Liver (tissue), 9 donors: Measurements from ENCODE around the gene MUC13. TPM values are rescaled to one million over a fixed set of nuclear protein-coding genes. Genes with fewer than 3 reads are reported as not detected.

Experiments
- DNase-seq: peaks from one replicate; pipeline ENCODE4 v3.0.0-alpha.2; 2017; ENCODE audit warnings: low spot score
- H3K27ac ChIP-seq, 2 donors: one replicate each; pipeline ENCODE4 v1.7.0; 2013; ENCODE audit warnings: inconsistent platforms in 2 of 2, low read length in 2 of 2, control low read depth in 1 of 2, low read depth in 1 of 2, mild to moderate bottlenecking in 1 of 2
- H3K27me3 ChIP-seq, 4 donors: one replicate each; pipeline versions ENCODE4 v1.6.1 to v1.7.0; 2013; ENCODE audit warnings: low read length in 3 of 4, inconsistent platforms in 1 of 4, mild to moderate bottlenecking in 1 of 4, moderate library complexity in 1 of 4; ENCODE audit not compliant: control insufficient read depth in 4 of 4, insufficient read depth in 4 of 4
- H3K36me3 ChIP-seq, 4 donors: one replicate each; pipeline versions ENCODE4 v1.6.1 to v1.7.0; 2013; ENCODE audit warnings: low read length in 3 of 4, mild to moderate bottlenecking in 3 of 4, low read depth in 1 of 4, moderate library complexity in 1 of 4; ENCODE audit not compliant: control insufficient read depth in 4 of 4, insufficient read depth in 3 of 4
- H3K4me1 ChIP-seq, 4 donors: one replicate each; pipeline versions ENCODE4 v1.6.1 to v1.7.0; 2013; ENCODE audit warnings: low read length in 3 of 4, mild to moderate bottlenecking in 3 of 4, moderate library complexity in 1 of 4; ENCODE audit not compliant: control insufficient read depth in 4 of 4, insufficient read depth in 4 of 4
- H3K4me3 ChIP-seq, 3 donors: one replicate each; pipeline versions ENCODE4 v1.6.1 to v1.7.0; 2013; ENCODE audit warnings: low read length in 3 of 3, control low read depth in 1 of 3, low read depth in 1 of 3, mild to moderate bottlenecking in 1 of 3
- H3K9ac ChIP-seq, 2 donors: one replicate each; pipeline ENCODE4 v1.7.0; 2013; ENCODE audit warnings: low read length in 2 of 2, mild to moderate bottlenecking in 2 of 2, moderate library complexity in 2 of 2, control low read depth in 1 of 2, low read depth in 1 of 2
- H3K9me3 ChIP-seq, 4 donors: one replicate each; pipeline versions ENCODE4 v1.6.1 to v1.7.0; 2013; ENCODE audit warnings: low read length in 3 of 4; ENCODE audit not compliant: control insufficient read depth in 4 of 4
- CTCF ChIP-seq: fragments of 150-350 bp; IDR thresholded peaks from 2 replicates; pipeline ENCODE4 v1.5.1; 2017; ENCODE audit warnings: improper control_type of control experiment, low read depth, low read length; ENCODE audit not compliant: missing input control
- EGR1 ChIP-seq, 2 donors: IDR thresholded peaks; 2 replicates each; pipeline ENCODE4 v1.6.1; 2016 to 2018; ENCODE audit warnings: antibody characterized with exemption in 2 of 2, low read depth in 2 of 2
- FOXA1 ChIP-seq: IDR thresholded peaks from 2 replicates; pipeline ENCODE4 v1.6.1; 2016; ENCODE audit warnings: antibody characterized with exemption
- GABPA ChIP-seq, 2 donors: IDR thresholded peaks in 1 of 2; conservative IDR thresholded peaks in 1 of 2; 2 replicates each; pipeline ENCODE4 v1.6.1; 2016; ENCODE audit warnings: antibody characterized with exemption in 2 of 2, mild to moderate bottlenecking in 1 of 2, moderate library complexity in 1 of 2
- HNF4A ChIP-seq, 2 donors: conservative IDR thresholded peaks; 2 replicates each; pipeline ENCODE4 v1.6.1; 2016; ENCODE audit warnings: antibody characterized with exemption in 2 of 2, mild to moderate bottlenecking in 2 of 2
- JUND ChIP-seq, 2 donors: IDR thresholded peaks; 2 replicates each; pipeline ENCODE4 v1.6.1; 2016; ENCODE audit warnings: antibody characterized with exemption in 2 of 2
- MAX ChIP-seq: IDR thresholded peaks from 2 replicates; pipeline ENCODE4 v1.6.1; 2016; ENCODE audit warnings: antibody characterized with exemption
- NR2F2 ChIP-seq: IDR thresholded peaks from 2 replicates; pipeline ENCODE4 v1.6.1; 2016; ENCODE audit warnings: antibody characterized with exemption
- RAD21 ChIP-seq, 2 donors: IDR thresholded peaks; 2 replicates each; pipeline ENCODE4 v1.6.1; 2016; ENCODE audit warnings: antibody characterized with exemption in 2 of 2, mild to moderate bottlenecking in 2 of 2
- RXRA ChIP-seq, 2 donors: IDR thresholded peaks; 2 replicates each; pipeline ENCODE4 v1.6.1; 2017 to 2018; ENCODE audit warnings: antibody characterized with exemption in 2 of 2, mild to moderate bottlenecking in 1 of 2
- SP1 ChIP-seq: IDR thresholded peaks from 2 replicates; pipeline ENCODE4 v1.6.1; 2018; ENCODE audit warnings: antibody characterized with exemption, mild to moderate bottlenecking
- TAF1 ChIP-seq: conservative IDR thresholded peaks from 2 replicates; pipeline ENCODE4 v1.6.1; 2016; ENCODE audit warnings: antibody characterized with exemption, mild to moderate bottlenecking
- YY1 ChIP-seq: IDR thresholded peaks from 2 replicates; pipeline ENCODE4 v1.6.1; 2016; ENCODE audit warnings: antibody characterized with exemption, mild to moderate bottlenecking
- ZBTB33 ChIP-seq: IDR thresholded peaks from 2 replicates; pipeline ENCODE4 v1.6.1; 2016; ENCODE audit warnings: antibody characterized with exemption
- WGBS: extraction: QIAGEN DNeasy Blood & Tissue Kit; methylation state at CpG from one replicate; pipeline ENCODE4 v1.1.7; 2013; 5-methylcytosine and 5-hydroxymethylcytosine counted together
- polyA plus RNA-seq, 2 donors: library from polyadenylated mRNA; stranded (reverse) in 1 of 2; unstranded in 1 of 2; fragments of 200-250 nt in 1 of 2; fragments of >200 nt in 1 of 2; fragmentation: Nextera tagmentation in 1 of 2; extraction: Ambion mirVana in 1 of 2; gene quantifications; one replicate each; pipeline versions ENCODE4 v1.2.1 to v1.2.3, GENCODE V29; 2013 to 2015
- total RNA-seq, 2 donors: library from RNA; depleted of rRNA; stranded (reverse); fragments of >200 nt; gene quantifications; one replicate each; pipeline ENCODE4 v1.2.3, GENCODE V29; 2014
- TF ChIP-seq, protein P1 (sequence below): IDR thresholded peaks from 2 replicates; pipeline ENCODE4 v1.6.1; 2016; ENCODE audit warnings: antibody characterized with exemption, mild to moderate bottlenecking
- TF ChIP-seq, protein P2 (sequence below): IDR thresholded peaks from 2 replicates; pipeline ENCODE4 v1.6.1; 2016; ENCODE audit warnings: antibody characterized with exemption
- donor health status: healthy.
- donor health status: healthy.
- donor health status: healthy.
- donor health status: healthy.
- donor health status: healthy.

The MUC13 gene
- under 1 TPM in 1 of 2 donors, not detected in 1; under 0.01 TPM for total RNA-seq
- polyA plus RNA-seq = under 1 TPM in 1 of 2 donors, not detected in 1; 0.45 TPM

GRCh38 chr3:124934577-124934976 lies at the start of gene MUC13:
Gene MUC13 (minus strand): TSS chr3:124934751. CDS start chr3:124934712, 39 bp downstream.
- no peaks in the 10 kb centered on the region for H3K36me3 ChIP-seq
- H3K9ac ChIP-seq = no peak within 1 kb of the TSS
- DNase-seq = no peak
- H3K9me3 ChIP-seq = peaks cover 0 to 2% (median 0%) of the 10 kb centered on the region in 4 donors
- H3K4me1 ChIP-seq = no peaks in the 10 kb centered on the region
- no peak for TF ChIP-seq RAD21 (IDR thresholded peaks at IDR 0.05)
- no peak for TF ChIP-seq MAX
- TF ChIP-seq NR2F2 = no peak
- TF ChIP-seq JUND (IDR thresholded peaks at IDR 0.05) = no peak
- TF ChIP-seq RXRA (IDR thresholded peaks at IDR 0.05) = no peak
- TF ChIP-seq HNF4A (conservative IDR thresholded peaks at IDR 0.05) = peak; percentile 11 to 13
- no peak for TF ChIP-seq EGR1 (IDR thresholded peaks at IDR 0.05; ENCODE audit: low read depth in 2 of 2)
- TF ChIP-seq FOXA1 = no peak
- 51% methylated on average over 5 of the region's 5 CpGs for WGBS
- no peak within 1 kb of the TSS for H3K4me3 ChIP-seq
- no peaks in the 10 kb centered on the region for H3K27me3 ChIP-seq
- H3K27ac ChIP-seq = no peak within 1 kb of the TSS

GRCh38 chr3:124982855-124983254 lies 48.3 kb upstream of the MUC13 start:
- 83% methylated on average over 2 of the region's 2 CpGs for WGBS
- DNase-seq = no peak
- H3K36me3 ChIP-seq = peaks cover 0 to 2% (median 0%) of the 10 kb centered on the region in 4 donors
- no peak overlapping the region for H3K4me3 ChIP-seq
- no peak overlapping the region for H3K27ac ChIP-seq
- no peaks in the 10 kb centered on the region for H3K9me3 ChIP-seq
- no peaks in the 10 kb centered on the region for H3K4me1 ChIP-seq
- no peaks in the 10 kb centered on the region for H3K27me3 ChIP-seq
- TF ChIP-seq ZBTB33 (no peak), NR2F2 (no peak), CTCF (no peak), SP1 (no peak), RXRA (IDR thresholded peaks at IDR 0.05) (no peak), JUND (IDR thresholded peaks at IDR 0.05) (no peak), YY1 (no peak), FOXA1 (no peak), HNF4A (conservative IDR thresholded peaks at IDR 0.05) (no peak), EGR1 (IDR thresholded peaks at IDR 0.05; ENCODE audit: low read depth in 2 of 2) (no peak), GABPA (IDR thresholded peaks at IDR 0.05 in 1 of 2, conservative IDR thresholded peaks at IDR 0.05 in 1 of 2) (no peak), RAD21 (IDR thresholded peaks at IDR 0.05) (no peak), TAF1 (no peak)
- TF ChIP-seq, protein P1, sequence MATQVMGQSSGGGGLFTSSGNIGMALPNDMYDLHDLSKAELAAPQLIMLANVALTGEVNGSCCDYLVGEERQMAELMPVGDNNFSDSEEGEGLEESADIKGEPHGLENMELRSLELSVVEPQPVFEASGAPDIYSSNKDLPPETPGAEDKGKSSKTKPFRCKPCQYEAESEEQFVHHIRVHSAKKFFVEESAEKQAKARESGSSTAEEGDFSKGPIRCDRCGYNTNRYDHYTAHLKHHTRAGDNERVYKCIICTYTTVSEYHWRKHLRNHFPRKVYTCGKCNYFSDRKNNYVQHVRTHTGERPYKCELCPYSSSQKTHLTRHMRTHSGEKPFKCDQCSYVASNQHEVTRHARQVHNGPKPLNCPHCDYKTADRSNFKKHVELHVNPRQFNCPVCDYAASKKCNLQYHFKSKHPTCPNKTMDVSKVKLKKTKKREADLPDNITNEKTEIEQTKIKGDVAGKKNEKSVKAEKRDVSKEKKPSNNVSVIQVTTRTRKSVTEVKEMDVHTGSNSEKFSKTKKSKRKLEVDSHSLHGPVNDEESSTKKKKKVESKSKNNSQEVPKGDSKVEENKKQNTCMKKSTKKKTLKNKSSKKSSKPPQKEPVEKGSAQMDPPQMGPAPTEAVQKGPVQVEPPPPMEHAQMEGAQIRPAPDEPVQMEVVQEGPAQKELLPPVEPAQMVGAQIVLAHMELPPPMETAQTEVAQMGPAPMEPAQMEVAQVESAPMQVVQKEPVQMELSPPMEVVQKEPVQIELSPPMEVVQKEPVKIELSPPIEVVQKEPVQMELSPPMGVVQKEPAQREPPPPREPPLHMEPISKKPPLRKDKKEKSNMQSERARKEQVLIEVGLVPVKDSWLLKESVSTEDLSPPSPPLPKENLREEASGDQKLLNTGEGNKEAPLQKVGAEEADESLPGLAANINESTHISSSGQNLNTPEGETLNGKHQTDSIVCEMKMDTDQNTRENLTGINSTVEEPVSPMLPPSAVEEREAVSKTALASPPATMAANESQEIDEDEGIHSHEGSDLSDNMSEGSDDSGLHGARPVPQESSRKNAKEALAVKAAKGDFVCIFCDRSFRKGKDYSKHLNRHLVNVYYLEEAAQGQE = no peak
- TF ChIP-seq, protein P2, sequence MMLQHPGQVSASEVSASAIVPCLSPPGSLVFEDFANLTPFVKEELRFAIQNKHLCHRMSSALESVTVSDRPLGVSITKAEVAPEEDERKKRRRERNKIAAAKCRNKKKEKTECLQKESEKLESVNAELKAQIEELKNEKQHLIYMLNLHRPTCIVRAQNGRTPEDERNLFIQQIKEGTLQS = no peak
- H3K9ac ChIP-seq = no peak overlapping the region
